Activated CD8-positive, alpha-beta memory T cell treated with anti-CD3 and anti-CD28 coated beads, Interleukin-2, amount 50 U/mL, for 24 hours (primary cell): Measurements from ENCODE around the gene ECHS1.
A peak's percentile ranks its signal among the peaks of the same experiment; 100 is the strongest.

Experiments used
- DNase-seq: peaks from one replicate; pipeline ENCODE4 v3.0.0-alpha.2; 2020; ENCODE audit errors: extremely low read depth

Gene ECHS1

DNA sequence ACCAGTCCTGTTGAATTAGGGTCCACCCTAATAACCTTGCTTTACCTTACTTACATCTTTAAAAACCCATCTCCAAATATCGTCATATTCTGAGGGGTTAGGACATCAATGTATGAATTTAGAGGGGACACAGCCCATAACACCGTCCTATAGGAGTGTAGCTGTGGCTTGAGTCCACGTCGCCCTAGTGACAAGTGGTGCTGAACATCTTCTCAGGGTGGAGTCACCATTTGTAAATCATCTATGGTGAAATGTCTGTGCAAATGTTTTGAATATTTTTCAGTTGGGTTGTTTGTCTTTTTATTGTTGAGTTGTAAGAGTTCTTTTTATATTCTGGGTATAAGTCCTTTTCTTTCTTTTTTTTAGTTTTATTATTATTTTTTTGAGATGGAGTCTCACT lies 31.2 kb downstream of the ECHS1 start:
- DNase-seq, result no peak

DNA sequence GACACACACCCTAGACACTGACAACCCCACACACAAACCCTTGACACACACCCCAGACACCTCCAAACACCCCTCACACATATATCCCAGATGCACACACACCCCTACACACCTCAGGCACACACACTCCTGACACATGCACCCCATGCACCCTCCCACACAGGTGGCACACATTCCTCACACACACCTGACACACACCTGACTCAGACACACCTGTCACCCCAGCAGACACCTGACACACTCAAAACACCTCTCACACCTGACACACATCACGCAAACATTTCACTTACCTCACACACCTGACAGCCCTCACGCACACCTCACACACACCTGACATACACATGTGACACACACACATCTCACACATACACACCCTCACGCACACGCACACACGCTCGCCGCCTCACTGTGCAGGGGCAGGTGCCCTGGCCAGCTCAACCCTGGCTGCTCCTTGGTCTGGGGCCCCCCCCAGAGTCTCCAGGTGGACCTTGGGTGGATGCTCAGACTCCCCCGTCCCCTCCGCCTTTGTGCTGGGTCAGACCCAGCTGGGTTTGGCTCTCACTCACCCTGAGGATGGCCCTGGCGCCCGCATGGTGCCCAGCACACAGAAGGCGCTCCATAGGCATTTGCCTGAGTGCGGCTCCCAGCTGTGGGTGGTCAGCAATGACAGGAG lies 33.3 kb downstream of the ECHS1 start:
- DNase-seq, result no peak

DNA sequence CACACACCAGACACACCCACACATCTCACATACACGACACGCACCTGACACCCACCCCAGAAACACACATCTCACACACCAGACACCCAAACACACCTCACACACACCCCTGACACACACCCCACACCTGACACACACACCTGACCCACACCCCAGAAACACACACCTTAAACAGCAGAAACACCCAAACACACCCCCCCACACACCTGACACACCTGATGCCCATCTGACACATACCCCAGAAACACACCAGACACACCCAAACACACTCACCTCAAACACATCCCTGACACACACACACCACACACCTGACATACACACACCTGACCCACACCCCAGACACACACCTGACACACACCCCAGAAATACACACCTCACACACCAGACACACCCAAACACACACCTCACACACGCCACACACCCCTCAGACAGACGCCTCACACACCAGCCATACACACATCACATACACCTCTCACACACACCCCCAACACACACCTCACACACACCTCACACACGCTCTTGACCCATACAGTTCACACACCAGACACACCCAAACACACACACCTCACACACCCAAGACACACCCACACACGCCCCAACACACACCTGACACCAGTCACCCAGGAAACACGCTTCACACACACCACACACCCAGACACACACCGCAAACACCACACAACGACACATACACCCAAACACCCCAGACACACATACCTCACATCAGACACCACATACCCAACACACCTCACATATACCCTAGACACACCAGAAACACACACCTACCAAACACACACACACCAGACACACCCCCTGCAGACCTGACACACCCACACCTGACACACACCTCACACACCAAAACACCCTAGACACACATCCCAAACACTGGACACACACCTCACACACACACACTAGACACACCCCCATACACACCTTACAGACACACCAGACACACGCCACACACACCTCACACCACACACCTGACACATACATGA lies 34.8 kb downstream of the ECHS1 start:
- DNase-seq, result no peak

DNA sequence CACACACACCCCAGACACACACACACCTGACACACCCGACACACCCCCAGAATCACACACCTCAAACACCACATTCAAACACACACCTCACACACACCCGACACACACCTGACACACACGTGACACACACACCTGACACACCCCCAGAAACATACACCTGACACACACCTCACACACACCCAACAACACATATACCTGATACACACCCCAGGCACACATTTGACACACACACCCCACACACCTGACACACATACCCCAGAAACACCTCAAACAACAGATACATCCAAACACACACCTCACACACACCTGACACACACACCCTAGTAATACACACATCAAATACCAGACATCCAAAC lies 35.8 kb downstream of the ECHS1 start:
- DNase-seq, result no peak

- no peak for DNase-seq
Measured at GRCh38 chr10:133336577-133337369, 36.4 kb downstream of the ECHS1 start, which contains the start of gene CALY. CALY (minus strand) TSS chr10:133336896; CDS start chr10:133328989, 7,907 bp downstream.

DNA sequence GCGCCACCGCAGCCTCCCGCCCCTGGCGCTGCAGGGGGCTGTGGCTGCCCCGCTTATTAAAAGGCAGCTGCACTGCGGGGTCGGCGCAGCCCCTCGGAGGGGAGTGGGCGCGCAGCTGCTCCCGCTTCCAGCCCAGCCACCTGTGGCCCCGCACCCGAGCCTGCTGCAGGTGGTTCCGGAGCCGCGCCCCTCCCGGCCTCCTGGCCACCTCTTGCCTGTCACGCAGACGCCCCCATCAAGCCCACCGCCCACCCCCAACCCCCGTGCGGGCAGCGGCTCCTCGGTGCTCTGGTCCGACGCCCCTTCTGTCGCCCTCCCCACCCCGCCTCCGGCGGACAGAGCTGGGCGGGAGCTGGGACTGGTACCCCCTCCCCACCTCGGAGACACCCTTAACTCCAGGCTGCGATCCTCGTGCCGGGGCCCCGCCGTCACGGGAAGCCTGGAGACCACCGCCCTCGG lies 37.0 kb downstream of the ECHS1 start:
- no peak for DNase-seq

GRCh38 chr10:133335246-133336117 lies 37.7 kb downstream of the ECHS1 start:
- DNase-seq, result no peak

- DNase-seq, result no peak
Measured at GRCh38 chr10:133334503-133335245, 38.5 kb downstream of the ECHS1 start.

DNA sequence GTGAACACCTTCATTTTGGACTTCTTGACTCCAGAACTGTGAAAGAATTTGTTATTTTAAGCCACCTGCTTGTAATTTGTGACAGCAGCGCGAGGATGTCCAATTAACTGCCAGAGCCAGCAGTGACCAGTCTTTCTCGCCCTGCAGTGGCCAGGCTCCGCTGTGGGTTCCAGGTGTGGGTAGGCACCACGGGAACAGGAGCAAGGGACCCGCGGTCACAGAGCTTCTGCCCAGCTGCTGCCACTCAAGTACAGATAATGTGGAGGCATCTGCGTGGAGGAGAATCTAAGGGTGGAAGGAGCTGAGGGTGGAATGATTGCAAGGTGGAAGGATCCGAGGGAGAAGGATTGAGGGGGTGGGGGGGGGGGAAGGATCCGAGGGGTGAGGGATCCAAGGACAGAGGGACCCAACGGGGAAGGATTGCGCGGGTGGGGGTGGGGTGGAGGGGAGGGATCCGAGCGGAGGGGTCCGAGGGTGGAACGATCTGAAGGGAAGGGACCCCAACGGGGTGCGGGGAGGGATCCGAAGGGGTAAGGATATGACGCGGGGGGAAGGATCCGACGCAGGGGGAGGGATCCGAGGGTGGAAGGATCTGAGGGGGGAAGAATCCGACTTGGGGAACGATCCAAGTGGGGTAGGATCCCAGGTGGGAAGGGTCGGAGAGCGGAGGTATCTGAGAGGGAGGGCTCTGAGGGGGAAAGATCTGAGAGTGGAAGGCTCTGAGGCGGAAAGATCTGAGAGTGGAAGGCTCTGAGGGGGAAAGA lies 40.0 kb downstream of the ECHS1 start:
- no peak for DNase-seq

DNA sequence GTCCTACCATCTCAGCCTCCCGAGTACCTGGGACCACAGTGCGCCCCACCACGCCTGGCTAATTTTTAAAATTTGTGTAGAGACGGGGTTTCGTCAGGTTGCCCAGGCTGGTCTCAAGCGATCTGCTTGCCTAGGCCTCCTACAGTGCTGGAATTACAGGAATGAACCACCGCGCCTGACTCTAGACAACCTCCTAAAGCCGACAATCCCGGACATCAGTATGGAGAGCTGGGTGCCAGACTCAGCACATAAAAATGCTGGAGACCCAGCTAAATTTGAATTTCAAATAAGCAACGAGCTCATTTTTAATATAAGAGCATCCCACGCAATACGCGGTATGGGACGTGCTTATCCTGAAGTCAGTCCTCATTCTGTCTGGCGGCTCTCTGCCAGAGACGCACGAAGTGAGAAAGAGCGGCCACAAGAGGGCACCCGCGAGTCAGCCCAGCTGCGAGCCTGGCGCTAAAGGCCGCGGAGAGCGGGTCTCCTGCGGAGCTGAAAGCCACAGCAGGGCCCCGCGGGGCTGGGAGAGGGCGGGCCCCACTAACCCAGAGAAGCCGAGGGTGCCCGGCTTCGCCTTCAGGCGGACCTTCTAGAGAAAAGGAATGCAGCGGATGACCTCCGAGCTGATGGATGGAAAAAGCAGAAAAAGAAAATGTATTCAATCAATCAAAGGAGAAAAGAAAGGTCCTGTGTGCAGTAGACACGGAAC lies 43.5 kb downstream of the ECHS1 start:
- peak; percentile 58 for DNase-seq

DNA sequence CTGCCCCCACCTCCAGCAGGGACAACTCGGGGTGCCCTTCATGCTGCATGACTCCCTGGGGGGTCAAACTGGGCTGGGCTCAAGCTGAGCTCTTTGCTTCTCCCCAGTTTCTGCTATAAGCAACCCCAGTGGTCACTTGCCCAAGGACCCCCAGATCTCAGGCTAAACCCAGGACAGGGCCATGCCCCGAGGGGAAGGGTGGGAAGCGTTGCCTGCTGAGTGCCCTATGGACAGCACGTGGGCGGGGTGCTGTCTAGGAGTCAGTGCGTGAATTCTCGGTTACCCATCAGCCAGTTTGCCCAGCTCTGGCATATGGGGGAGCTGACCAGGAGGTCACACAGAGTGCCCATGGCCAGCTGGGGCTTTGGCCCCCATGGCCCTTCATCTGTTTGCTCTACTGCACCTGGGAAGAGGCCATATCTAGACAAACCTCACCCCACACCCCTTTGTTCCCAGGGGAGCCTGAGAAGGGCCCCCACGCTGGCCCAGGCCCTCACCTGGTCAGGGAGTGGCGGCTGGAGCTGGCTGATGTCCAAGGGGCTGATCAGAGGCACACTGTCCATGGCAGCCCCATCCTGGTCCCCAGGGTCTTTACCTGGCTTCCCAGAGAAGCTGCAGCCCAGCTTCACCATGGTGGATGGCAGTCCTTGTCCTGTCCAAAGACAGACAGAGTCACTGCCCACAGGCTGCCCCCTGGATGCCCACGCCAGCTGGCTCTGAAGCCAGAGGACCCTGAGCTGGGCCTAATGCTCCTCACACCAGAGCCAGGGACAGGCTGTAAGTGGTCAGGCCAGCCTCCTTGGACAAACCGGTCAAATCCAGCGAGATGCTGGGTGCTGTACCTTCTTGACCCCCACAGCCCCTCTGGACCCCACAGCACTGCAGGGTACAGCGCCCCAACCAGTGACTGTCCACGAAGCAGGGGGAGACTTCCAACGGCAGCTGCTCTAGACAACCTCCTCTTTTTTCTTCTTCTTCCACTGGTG lies 44.5 kb downstream of the ECHS1 start:
- no peak for DNase-seq

- DNase-seq, result no peak
Measured at GRCh38 chr10:133327651-133328357, 45.4 kb downstream of the ECHS1 start.

GRCh38 chr10:133326745-133327650 lies 46.2 kb downstream of the ECHS1 start:
- no peak for DNase-seq

- DNase-seq, result no peak
Measured at GRCh38 chr10:133326223-133326551, 47.0 kb downstream of the ECHS1 start.

- DNase-seq, result no peak
Measured at GRCh38 chr10:133325440-133326222, 47.5 kb downstream of the ECHS1 start.
